GM12873 (cell line): ENCODE results near the gene MYO9B.

Source experiments
- TF ChIP-seq, protein P1 (sequence below): IDR thresholded peaks from 2 replicates; pipeline ENCODE4 v1.5.1; 2012; ENCODE audit warnings: low read depth, mild to moderate bottlenecking, moderate library complexity, low read length, control low read depth; ENCODE audit not compliant: insufficient read depth; ENCODE audit errors: missing control alignments

The MYO9B gene

DNA sequence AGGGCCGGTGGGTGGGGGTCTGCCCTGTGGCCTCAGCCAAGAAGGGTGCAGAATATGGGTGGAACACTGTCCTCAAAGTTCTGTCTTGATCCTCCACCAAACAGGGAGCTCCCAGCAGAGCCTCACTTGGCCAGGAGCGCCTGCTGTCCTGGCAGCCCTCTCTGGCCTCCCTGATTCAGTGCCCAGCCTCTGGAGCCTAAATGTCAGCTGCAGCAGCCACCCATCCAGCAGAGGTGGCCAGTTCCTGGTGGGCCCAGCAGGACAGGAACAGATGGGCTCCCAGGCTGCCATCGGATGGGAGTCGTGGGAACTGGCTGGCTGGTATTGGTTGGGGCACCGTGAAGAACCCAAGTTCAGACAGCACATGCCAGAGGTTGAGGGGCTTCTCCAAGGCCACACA, 137.8 kb downstream of the MYO9B start:
- TF ChIP-seq, protein P1, sequence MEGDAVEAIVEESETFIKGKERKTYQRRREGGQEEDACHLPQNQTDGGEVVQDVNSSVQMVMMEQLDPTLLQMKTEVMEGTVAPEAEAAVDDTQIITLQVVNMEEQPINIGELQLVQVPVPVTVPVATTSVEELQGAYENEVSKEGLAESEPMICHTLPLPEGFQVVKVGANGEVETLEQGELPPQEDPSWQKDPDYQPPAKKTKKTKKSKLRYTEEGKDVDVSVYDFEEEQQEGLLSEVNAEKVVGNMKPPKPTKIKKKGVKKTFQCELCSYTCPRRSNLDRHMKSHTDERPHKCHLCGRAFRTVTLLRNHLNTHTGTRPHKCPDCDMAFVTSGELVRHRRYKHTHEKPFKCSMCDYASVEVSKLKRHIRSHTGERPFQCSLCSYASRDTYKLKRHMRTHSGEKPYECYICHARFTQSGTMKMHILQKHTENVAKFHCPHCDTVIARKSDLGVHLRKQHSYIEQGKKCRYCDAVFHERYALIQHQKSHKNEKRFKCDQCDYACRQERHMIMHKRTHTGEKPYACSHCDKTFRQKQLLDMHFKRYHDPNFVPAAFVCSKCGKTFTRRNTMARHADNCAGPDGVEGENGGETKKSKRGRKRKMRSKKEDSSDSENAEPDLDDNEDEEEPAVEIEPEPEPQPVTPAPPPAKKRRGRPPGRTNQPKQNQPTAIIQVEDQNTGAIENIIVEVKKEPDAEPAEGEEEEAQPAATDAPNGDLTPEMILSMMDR: no peak

DNA sequence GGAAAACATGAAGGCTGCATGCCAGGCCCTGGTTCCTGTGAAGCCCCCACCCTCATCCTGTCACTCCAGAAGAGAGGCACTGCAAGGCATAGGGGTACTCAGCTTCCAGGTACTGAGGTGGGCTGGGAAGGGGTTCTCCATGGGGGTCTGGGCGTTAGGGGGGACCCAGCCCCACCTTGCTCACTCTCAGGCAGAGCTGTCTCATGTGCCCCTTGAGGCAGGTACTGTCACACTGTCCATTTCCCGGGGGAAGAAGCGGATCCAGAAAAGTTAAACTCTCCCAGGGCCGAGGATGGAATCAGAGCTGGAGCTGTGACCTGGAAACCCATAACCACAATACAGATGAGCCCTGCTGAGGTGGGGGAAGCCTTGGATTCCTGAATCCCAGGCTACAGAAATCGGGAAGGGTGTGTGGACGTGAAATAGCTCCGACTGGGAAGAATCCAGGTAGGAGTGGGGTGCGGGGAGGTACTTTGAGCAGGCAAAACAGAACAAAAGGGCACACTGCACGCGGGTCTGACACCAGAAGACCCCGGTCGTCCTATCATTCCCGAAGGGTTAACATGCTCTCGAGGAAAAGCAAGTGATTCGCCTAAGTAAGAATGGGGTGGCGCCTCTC, 139.0 kb downstream of the MYO9B start:
- TF ChIP-seq, protein P1: no peak

DNA sequence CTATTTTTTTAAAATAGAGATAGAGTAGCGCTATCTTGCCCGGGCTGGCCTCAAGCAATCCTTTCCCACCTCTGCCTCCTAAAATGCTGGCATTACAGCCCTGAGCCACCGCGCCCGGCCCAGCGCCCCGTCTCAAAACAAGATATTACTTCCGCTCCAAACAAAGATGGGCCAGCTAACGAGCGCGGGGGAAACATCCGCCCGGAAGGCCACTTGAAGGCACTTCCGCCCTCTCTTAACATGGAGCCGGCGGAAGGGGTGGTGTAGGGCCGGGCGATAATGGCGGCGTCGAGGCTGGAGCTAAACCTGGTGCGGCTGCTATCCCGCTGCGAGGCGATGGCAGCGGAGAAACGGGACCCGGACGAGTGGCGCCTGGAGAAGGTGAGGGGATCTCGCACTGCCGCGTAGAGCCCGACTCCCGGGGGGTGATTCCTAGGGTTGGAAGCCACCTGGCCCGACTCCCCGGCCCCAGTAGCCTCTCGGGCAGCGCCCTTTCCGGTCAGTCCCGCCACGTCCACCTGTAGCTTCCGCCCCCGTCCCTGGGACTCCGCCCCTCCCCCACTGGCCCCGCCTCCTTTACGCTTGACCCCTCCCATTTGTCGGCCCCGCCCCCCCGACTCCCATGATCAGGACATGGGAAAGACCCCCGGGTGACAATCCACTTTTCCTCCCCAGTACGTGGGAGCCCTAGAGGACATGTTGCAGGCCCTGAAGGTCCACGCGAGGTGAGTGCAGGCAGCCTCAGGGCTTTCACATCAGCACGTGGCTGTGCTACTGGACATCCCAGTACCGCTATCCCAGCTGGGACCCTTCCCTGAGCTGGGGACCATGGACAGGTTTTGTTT, 139.8 kb downstream of the MYO9B start, which contains the start of gene USE1:
TSS of gene USE1 (plus strand) at position 231 of the 845 bp plus-strand sequence. CDS start at position 280, 49 bp downstream.
- TF ChIP-seq, protein P1: no peak

DNA sequence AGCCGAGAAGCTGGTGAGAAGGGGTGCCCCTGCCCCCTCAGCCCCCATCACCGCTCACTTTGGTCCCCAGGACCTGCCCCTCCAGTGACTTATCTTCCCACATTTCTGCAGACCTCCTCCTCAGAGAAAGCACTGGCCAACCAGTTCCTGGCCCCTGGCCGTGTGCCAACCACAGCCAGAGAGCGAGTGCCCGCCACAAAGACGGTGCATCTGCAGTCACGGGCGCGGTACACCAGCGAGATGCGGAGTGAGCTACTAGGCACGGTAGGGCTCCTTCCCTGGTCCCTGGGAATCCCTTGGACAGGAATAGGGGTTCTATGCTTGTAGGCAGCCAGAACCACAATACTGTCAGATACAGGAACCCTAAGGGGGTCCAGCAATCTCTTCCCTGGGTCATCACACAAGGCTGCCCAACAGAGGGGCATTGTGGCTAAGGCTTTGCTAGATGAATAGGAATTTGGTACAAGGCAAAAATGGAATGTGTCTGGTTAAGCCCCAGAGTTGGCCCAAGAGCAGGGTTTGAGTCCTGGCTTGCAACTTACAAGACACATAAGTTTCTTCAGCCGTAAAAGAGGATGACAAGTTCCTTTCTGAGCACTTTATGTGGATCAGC, 140.6 kb downstream of the MYO9B start:
- TF ChIP-seq, protein P1: no peak

DNA sequence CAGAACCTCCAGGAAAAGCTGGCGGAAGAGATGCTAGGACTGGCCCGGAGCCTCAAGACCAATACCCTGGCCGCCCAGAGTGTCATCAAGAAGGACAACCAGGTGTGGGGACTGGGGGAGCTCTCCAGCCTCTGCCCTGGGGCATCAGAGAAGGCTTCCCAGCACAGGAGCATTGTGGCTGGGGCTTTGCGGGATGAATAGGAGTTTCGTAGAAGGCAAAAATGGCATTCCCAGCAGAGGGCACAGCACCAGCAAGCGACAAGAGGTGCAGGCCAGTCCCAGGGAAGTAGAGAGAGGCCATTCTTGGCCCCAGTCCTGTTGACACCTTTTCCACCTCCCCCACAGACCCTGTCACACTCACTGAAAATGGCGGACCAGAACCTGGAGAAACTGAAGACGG, 143.7 kb downstream of the MYO9B start:
- TF ChIP-seq, protein P1: no peak

DNA sequence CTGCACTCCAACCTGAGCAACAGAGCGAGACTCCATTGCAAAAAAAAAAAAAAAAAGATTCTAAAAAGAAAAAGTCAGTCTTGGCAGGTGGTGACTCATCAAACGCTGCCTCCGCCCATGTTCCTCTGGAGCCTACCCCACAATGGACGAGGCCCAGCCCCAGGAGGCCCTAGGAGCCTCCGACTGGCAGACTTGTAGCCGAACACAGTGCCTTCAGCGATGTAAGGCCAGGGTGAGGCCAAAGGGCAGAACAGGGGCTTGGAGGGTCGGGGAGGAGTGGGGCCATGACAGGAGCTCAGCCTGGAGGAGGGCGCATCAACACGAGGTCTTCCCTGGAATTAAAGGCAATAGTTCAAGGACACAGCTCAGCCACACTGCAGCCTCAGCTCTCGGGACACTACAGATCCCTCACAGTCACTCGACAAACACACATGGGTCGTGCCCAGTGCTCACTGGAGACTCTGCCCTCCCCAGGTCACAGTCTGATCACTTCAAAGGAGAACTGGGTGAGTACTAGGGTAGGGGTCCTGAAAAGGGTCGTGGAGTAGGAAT, 144.7 kb downstream of the MYO9B start:
- TF ChIP-seq, protein P1: no peak

DNA sequence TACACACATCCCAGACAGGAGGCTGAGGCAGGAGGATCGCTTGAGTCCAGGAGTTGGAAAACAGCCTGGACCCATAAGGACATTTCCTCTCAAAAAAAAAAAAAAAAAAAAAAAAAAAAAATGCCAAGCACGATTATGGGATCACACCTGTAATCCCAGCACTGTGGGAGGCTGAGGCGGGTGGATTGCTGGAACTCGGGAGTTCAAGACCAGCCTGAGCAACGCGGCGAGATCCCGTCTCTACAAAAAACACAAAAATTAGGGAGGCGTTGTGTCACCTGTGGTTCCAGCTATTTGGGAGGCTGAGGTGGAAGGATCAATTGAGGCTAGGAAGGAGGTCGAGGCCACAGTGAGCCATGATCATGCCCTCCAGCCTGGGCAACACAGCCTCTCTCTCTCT, 149.5 kb downstream of the MYO9B start:
- TF ChIP-seq, protein P1: no peak
